Measurements from ENCODE around the gene PRPF19. TPM values are rescaled to one million over a fixed set of nuclear protein-coding genes. Genes with fewer than 3 reads are reported as not detected.

The PRPF19 gene
- total RNA-seq, 1 donor from 2014 or later, result 94.9 TPM

Other genes starting within 250 kb of the PRPF19 start
- gene MS4A8, start 207.0 kb downstream of the PRPF19 start, total RNA-seq, result not detected
- gene MS4A18, start 181.9 kb downstream of the PRPF19 start, total RNA-seq, result not detected
- gene MS4A15, start 149.7 kb downstream of the PRPF19 start, total RNA-seq, result not detected
- gene MS4A10, start 121.3 kb downstream of the PRPF19 start, total RNA-seq, result not detected
- 19.9 TPM for gene CCDC86, start 64.5 kb downstream of the PRPF19 start, total RNA-seq
- gene PTGDR2, start 50.6 kb downstream of the PRPF19 start, total RNA-seq, result 0.12 TPM
- gene ZP1, start 39.0 kb downstream of the PRPF19 start, total RNA-seq, result not detected
- gene TMEM109, start 7.6 kb upstream of the PRPF19 start, total RNA-seq, result 80.4 TPM
- gene TMEM132A, start 17.9 kb upstream of the PRPF19 start, total RNA-seq, result 27.0 TPM
- gene SLC15A3, start 45.6 kb upstream of the PRPF19 start, total RNA-seq, result 3.9 TPM
- gene CD6, start 65.1 kb upstream of the PRPF19 start, total RNA-seq, result 0.80 TPM
- 0.48 TPM for gene CD5, start 195.9 kb upstream of the PRPF19 start, total RNA-seq